GM12875 (cell line): ENCODE measurements around the gene TUBB4B.
A peak's percentile ranks its signal among the peaks of the same experiment; 100 is the strongest.

ENCODE experiments used
- H3K4me3 ChIP-seq: one replicate; pipeline ENCODE4 v1.5.1; 2011; ENCODE audit warnings: low read depth, low read length, control low read depth
- TF ChIP-seq, protein P1 (sequence below): IDR thresholded peaks from 2 replicates; pipeline ENCODE4 v1.5.1; 2011; ENCODE audit warnings: low read depth, mild to moderate bottlenecking, control low read depth, inconsistent platforms, low read length, moderate library complexity, borderline replicate concordance; ENCODE audit not compliant: insufficient read depth

The TUBB4B gene

DNA sequence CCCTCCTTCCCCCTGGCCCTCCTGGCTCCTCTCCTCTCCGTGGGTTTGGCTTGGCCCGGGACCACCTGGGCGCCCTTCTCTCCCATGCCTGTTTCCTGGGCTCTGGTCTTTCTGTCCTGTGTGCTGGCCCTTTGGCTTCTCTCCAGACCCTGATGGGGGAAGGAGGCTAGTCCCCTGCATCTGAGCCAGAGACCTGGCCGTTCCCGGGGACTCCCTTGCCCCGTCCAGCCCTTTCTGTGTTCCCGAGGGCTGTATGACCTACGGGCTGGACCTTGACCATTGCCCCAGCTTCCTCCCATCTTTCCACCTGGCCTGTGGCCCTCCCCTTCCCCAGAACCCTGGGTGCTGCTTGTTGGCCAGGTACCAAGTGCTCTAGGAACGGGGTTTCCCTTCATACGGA is 22.4 kb downstream of the TUBB4B start:
- H3K4me3 ChIP-seq: no peak overlapping the region
- TF ChIP-seq, protein P1, sequence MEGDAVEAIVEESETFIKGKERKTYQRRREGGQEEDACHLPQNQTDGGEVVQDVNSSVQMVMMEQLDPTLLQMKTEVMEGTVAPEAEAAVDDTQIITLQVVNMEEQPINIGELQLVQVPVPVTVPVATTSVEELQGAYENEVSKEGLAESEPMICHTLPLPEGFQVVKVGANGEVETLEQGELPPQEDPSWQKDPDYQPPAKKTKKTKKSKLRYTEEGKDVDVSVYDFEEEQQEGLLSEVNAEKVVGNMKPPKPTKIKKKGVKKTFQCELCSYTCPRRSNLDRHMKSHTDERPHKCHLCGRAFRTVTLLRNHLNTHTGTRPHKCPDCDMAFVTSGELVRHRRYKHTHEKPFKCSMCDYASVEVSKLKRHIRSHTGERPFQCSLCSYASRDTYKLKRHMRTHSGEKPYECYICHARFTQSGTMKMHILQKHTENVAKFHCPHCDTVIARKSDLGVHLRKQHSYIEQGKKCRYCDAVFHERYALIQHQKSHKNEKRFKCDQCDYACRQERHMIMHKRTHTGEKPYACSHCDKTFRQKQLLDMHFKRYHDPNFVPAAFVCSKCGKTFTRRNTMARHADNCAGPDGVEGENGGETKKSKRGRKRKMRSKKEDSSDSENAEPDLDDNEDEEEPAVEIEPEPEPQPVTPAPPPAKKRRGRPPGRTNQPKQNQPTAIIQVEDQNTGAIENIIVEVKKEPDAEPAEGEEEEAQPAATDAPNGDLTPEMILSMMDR: no peak

DNA sequence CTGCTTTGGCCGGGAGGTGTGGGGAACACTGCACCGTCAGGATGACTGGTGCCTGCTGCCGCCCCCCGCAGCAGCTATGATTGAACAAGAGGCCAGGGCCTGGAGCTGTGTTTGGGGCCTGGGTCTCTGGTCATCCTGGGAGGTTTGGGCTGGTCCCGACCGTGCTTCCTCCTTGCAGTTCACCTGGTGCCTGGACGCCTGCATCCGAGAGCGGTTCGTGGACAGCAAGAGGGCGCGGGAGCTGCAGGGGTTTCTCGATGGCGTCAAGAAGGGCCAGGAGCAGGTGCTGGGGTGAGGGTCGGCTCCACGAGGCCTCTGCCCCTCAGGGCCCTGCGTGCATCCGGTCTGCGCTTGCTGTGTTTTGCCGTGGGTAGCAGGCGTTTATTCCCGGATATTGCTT is 23.0 kb downstream of the TUBB4B start:
- H3K4me3 ChIP-seq: no peak overlapping the region
- TF ChIP-seq, protein P1: no peak

DNA sequence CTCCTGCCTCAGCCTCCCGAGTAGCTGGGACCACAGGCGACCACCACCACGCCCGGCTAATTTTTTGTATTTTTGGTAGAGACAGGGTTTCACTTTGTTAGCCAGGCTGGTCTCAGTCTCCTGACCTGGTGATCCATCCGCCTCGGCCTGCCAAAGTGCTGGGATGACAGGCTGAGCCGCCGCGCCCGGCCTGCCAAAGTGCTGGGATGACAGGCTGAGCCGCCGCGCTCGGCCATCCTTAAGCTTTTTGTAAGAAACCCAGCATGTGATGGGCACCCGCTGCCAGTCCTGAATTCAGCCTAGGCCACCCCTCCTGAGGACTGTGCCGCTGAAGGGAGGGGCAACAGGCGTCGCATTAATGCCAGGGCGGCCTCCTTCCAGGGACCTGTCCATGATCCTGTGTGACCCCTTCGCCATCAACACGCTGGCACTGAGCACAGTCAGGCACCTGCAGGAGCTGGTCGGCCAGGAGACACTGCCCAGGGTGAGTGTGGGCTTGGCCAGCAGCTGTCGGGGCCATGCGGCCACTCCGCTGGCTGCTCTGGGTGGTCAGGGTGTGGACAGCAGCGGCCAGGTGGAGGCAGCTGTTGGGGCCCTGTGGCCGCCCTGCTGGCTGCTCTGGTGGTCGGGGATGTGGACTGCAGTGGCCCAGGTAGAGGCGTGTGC is 24.5 kb downstream of the TUBB4B start:
- TF ChIP-seq, protein P1: no peak

DNA sequence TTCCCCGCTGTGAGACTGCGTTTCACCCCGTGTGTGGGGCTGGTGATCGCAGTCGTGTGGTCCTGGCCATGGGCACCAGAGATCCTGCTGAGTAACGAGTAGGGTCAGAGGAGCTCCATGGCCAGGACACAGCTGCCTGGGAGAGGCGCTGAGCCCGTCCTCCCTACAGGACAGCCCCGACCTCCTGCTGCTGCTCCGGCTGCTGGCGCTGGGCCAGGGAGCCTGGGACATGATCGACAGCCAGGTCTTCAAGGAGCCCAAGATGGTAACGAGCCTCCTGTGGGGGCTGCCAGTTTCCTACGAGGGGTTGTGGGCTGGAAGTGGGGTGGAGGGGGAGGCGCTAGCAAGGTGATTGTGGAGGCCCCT is 25.1 kb downstream of the TUBB4B start:
- TF ChIP-seq, protein P1: no peak
- H3K4me3 ChIP-seq: no peak overlapping the region

More for the DNA sequence above, 24.5 kb downstream of the TUBB4B start:
- H3K4me3 ChIP-seq: no peak overlapping the region

DNA sequence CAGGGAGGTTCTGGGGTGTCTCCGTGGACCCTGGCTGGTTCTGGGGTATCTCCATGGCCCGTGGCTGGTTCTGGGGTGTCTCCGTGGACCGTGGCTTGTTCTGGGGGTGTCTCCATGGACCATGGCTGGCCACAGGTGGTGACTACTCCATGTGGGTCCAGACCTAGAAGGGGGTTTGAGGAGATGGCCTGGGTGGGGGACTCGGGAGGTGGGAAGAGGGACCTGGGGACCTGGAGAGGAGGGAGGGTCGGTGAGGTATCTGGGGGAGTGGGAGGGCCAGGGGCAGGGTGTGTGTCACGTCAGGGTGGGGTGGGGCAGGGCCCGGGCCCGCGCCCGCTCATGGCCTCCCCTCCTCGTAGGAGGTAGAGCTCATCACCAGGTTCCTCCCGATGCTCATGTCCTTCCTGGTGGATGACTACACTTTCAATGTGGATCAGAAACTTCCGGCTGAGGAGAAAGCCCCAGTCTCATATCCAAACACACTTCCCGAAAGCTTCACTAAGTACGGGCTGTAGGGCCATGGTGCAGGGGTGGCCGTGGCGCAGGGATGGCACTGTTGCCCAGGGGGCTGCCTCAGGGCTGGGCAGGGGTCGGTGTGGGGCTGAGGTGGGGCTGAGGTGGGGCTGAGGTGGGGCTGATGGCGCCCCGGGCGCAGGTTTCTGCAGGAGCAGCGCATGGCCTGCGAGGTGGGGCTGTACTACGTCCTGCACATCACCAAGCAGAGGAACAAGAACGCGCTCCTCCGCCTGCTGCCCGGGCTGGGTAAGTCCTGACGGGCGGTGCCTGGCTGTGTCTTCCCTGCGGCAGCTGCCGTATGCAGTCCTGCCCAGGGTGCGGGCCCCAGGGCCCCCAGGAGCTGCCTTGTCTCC is 25.7 kb downstream of the TUBB4B start:
- no peak overlapping the region for H3K4me3 ChIP-seq
- TF ChIP-seq, protein P1: no peak

DNA sequence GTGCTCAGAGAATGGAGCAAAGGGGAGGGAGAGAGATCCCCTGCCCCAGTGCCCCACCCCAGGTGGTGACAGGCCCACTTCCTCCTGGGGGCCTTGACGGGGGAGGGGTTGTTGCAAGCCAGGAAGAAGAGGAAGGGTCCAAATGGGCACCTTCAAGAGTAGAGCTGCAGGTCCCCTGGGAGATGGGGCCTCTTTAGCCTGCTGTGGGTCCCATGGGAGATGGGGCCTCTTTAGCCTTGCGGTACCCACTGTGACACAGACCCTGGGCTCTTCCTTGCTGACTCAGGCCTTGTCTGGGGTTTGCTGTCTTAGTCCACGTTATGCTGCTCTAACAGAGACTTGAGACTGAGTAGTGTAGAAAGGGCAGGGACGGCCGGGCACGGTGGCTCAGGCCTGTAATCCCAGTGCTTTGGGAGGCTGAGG is 26.9 kb downstream of the TUBB4B start:
- TF ChIP-seq, protein P1: no peak
- H3K4me3 ChIP-seq: no peak overlapping the region

DNA sequence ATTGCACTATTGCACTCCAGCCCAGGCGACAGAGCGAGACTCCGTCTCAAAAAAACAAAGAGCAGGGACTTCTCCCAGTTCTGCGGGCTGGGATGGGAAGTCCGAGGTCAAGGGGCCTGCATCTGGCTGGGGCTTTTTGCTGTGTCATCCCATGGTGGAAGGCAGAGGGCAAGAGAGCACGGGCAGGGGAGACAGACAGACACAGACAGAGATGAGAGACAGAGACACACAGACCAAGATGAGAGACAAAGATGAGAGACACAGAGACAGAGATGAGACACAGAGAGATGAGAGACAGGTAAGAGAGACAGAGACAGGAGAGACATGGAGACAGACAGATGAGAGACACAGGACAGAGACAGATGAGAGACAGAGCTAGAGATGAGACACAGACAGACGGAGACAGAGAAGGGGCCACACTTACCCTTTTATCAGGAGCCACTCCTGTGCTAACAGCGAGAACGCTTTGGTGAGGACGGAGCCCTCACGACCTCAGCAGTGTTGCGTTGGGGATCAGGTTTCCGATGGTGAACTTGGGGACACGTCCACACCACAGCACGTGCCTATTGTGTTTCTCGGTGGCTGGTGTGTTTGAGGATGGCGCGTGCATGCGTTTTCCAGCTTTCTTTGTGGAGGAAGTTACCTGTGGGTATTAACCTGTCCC is 27.6 kb downstream of the TUBB4B start:
- TF ChIP-seq, protein P1: no peak
- peak overlapping the region; percentile 21 for H3K4me3 ChIP-seq
